ENCODE data around the gene ECT2.

Gene ECT2

GRCh38 chr3:172771672-172772071 is 21.1 kb downstream of the ECT2 start:
- ATAC-seq: no peak
- TF ChIP-seq, protein P1, sequence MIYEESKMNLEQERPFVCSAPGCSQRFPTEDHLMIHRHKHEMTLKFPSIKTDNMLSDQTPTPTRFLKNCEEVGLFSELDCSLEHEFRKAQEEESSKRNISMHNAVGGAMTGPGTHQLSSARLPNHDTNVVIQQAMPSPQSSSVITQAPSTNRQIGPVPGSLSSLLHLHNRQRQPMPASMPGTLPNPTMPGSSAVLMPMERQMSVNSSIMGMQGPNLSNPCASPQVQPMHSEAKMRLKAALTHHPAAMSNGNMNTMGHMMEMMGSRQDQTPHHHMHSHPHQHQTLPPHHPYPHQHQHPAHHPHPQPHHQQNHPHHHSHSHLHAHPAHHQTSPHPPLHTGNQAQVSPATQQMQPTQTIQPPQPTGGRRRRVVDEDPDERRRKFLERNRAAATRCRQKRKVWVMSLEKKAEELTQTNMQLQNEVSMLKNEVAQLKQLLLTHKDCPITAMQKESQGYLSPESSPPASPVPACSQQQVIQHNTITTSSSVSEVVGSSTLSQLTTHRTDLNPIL (CRISPR knock-in tag; IDR thresholded peaks at IDR 0.05; ENCODE audit: low read depth): no peak
- TF ChIP-seq ISL1 (CRISPR knock-in tag; IDR thresholded peaks at IDR 0.05): no peak
- TF ChIP-seq BACH2 (CRISPR knock-in tag; IDR thresholded peaks at IDR 0.05; ENCODE audit: borderline replicate concordance): no peak
- TF ChIP-seq RARB (CRISPR knock-in tag; IDR thresholded peaks at IDR 0.05): no peak
- TF ChIP-seq ZC3H10 (CRISPR knock-in tag; IDR thresholded peaks at IDR 0.05): no peak
- TF ChIP-seq GLIS3 (CRISPR knock-in tag; IDR thresholded peaks at IDR 0.05): no peak
- TF ChIP-seq ESRRG (CRISPR knock-in tag; IDR thresholded peaks at IDR 0.05): no peak

GRCh38 chr3:172776049-172776717 is 25.7 kb downstream of the ECT2 start:
- TF ChIP-seq, protein P1 (CRISPR knock-in tag; IDR thresholded peaks at IDR 0.05; ENCODE audit: low read depth): no peak
- TF ChIP-seq ZNF70 (CRISPR knock-in tag; IDR thresholded peaks at IDR 0.05) (no peak), ZC3H10 (CRISPR knock-in tag; IDR thresholded peaks at IDR 0.05) (no peak), OSR1 (CRISPR knock-in tag; IDR thresholded peaks at IDR 0.05) (no peak), ZNF565 (CRISPR knock-in tag; conservative IDR thresholded peaks at IDR 0.05; ENCODE audit: low read depth) (no peak)
- no peak for ATAC-seq

DNA sequence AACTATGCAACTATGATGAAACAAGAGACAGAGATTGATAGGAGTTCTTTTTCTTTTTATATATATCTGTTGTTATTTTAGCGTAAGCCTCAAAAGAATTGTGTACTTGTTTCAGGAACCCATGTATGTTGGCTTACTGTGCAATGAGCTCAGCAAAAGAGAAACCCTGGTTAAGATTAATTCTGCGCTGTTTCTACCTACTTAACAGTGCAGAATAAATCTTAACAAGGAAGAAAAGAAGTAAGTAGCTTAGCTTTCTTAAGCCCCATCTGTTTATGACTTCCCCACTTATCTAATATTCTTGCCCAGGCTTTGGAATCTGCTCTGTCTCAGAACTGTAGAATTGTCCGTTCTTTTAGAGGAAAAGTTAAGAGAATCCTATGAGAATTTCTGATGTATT is 27.4 kb downstream of the ECT2 start:
- TF ChIP-seq GLIS3 (CRISPR knock-in tag; IDR thresholded peaks at IDR 0.05): no peak
- no peak for TF ChIP-seq POU6F1 (CRISPR knock-in tag; IDR thresholded peaks at IDR 0.05; ENCODE audit: borderline replicate concordance, low read depth)
- no peak for TF ChIP-seq ARNTL (CRISPR knock-in tag; IDR thresholded peaks at IDR 0.05; ENCODE audit: borderline replicate concordance, low read depth)
- TF ChIP-seq TOX (CRISPR knock-in tag; IDR thresholded peaks at IDR 0.05; ENCODE audit: borderline replicate concordance): no peak
- no peak for TF ChIP-seq CSDC2 (CRISPR knock-in tag; IDR thresholded peaks at IDR 0.05)
- TF ChIP-seq ZNF70 (CRISPR knock-in tag; IDR thresholded peaks at IDR 0.05): no peak
- TF ChIP-seq TSHZ2 (CRISPR knock-in tag; IDR thresholded peaks at IDR 0.05): no peak
- no peak for TF ChIP-seq ZNF8 (CRISPR knock-in tag; IDR thresholded peaks at IDR 0.05)
- TF ChIP-seq ZNF565 (CRISPR knock-in tag; conservative IDR thresholded peaks at IDR 0.05; ENCODE audit: low read depth): no peak
- TF ChIP-seq, protein P2, sequence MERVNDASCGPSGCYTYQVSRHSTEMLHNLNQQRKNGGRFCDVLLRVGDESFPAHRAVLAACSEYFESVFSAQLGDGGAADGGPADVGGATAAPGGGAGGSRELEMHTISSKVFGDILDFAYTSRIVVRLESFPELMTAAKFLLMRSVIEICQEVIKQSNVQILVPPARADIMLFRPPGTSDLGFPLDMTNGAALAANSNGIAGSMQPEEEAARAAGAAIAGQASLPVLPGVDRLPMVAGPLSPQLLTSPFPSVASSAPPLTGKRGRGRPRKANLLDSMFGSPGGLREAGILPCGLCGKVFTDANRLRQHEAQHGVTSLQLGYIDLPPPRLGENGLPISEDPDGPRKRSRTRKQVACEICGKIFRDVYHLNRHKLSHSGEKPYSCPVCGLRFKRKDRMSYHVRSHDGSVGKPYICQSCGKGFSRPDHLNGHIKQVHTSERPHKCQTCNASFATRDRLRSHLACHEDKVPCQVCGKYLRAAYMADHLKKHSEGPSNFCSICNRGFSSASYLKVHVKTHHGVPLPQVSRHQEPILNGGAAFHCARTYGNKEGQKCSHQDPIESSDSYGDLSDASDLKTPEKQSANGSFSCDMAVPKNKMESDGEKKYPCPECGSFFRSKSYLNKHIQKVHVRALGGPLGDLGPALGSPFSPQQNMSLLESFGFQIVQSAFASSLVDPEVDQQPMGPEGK (CRISPR knock-in tag; IDR thresholded peaks at IDR 0.05; ENCODE audit: borderline replicate concordance): no peak
- TF ChIP-seq ZFP3 (CRISPR knock-in tag; IDR thresholded peaks at IDR 0.05): no peak
- TF ChIP-seq ZC3H10 (CRISPR knock-in tag; IDR thresholded peaks at IDR 0.05): no peak
- TF ChIP-seq TCF4 (CRISPR knock-in tag; IDR thresholded peaks at IDR 0.05; ENCODE audit: borderline replicate concordance): no peak
- TF ChIP-seq, protein P3, sequence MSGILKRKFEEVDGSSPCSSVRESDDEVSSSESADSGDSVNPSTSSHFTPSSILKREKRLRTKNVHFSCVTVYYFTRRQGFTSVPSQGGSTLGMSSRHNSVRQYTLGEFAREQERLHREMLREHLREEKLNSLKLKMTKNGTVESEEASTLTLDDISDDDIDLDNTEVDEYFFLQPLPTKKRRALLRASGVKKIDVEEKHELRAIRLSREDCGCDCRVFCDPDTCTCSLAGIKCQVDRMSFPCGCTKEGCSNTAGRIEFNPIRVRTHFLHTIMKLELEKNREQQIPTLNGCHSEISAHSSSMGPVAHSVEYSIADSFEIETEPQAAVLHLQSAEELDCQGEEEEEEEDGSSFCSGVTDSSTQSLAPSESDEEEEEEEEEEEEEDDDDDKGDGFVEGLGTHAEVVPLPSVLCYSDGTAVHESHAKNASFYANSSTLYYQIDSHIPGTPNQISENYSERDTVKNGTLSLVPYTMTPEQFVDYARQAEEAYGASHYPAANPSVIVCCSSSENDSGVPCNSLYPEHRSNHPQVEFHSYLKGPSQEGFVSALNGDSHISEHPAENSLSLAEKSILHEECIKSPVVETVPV (CRISPR knock-in tag; IDR thresholded peaks at IDR 0.05): no peak
- no peak for ATAC-seq
